HL-60 (cell line): Measurements from ENCODE around the gene KRTAP25-1.

ENCODE experiments used
- CTCF ChIP-seq: IDR thresholded peaks from one replicate; pipeline ENCODE4 v1.5.1; 2011; ENCODE audit warnings: low read length, control low read depth, inconsistent platforms; ENCODE audit not compliant: insufficient read depth
- TF ChIP-seq, protein P1 (sequence below): IDR thresholded peaks from 2 replicates; pipeline ENCODE4 v1.6.1; 2012; ENCODE audit warnings: low read depth; ENCODE audit not compliant: insufficient replicate concordance

DNA sequence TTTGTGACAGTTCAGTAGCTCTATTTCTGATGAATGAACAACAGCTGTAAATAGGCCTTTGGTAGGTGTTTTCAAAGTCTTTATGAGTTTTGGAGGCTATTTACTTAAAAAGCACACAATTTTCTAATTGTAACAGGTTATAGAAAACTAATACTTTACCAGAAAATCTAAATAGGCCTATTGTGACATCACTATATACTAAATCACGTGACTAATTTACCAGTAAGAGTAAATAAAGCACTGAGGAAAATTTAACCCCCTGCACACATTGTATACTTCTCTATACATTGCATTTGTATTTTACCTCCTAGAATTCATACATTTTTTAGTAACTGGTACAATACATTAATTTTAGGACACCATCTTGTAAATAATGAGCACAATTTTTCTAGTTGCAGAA, 15.8 kb upstream of the KRTAP25-1 start:
- TF ChIP-seq, protein P1, sequence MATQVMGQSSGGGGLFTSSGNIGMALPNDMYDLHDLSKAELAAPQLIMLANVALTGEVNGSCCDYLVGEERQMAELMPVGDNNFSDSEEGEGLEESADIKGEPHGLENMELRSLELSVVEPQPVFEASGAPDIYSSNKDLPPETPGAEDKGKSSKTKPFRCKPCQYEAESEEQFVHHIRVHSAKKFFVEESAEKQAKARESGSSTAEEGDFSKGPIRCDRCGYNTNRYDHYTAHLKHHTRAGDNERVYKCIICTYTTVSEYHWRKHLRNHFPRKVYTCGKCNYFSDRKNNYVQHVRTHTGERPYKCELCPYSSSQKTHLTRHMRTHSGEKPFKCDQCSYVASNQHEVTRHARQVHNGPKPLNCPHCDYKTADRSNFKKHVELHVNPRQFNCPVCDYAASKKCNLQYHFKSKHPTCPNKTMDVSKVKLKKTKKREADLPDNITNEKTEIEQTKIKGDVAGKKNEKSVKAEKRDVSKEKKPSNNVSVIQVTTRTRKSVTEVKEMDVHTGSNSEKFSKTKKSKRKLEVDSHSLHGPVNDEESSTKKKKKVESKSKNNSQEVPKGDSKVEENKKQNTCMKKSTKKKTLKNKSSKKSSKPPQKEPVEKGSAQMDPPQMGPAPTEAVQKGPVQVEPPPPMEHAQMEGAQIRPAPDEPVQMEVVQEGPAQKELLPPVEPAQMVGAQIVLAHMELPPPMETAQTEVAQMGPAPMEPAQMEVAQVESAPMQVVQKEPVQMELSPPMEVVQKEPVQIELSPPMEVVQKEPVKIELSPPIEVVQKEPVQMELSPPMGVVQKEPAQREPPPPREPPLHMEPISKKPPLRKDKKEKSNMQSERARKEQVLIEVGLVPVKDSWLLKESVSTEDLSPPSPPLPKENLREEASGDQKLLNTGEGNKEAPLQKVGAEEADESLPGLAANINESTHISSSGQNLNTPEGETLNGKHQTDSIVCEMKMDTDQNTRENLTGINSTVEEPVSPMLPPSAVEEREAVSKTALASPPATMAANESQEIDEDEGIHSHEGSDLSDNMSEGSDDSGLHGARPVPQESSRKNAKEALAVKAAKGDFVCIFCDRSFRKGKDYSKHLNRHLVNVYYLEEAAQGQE = no peak
- TF ChIP-seq CTCF = no peak
